NCI-H2081 (cell line): ENCODE measurements around the gene ZFYVE28.

Source experiments
- DNase-seq, 2 experiments: peaks; one replicate each; lab custom pipeline; 2025; lab: John Stamatoyannopoulos, UW

Gene ZFYVE28

GRCh38 chr4:2259036-2259540 is 159.4 kb downstream of the ZFYVE28 start:
- no peak for DNase-seq

DNA sequence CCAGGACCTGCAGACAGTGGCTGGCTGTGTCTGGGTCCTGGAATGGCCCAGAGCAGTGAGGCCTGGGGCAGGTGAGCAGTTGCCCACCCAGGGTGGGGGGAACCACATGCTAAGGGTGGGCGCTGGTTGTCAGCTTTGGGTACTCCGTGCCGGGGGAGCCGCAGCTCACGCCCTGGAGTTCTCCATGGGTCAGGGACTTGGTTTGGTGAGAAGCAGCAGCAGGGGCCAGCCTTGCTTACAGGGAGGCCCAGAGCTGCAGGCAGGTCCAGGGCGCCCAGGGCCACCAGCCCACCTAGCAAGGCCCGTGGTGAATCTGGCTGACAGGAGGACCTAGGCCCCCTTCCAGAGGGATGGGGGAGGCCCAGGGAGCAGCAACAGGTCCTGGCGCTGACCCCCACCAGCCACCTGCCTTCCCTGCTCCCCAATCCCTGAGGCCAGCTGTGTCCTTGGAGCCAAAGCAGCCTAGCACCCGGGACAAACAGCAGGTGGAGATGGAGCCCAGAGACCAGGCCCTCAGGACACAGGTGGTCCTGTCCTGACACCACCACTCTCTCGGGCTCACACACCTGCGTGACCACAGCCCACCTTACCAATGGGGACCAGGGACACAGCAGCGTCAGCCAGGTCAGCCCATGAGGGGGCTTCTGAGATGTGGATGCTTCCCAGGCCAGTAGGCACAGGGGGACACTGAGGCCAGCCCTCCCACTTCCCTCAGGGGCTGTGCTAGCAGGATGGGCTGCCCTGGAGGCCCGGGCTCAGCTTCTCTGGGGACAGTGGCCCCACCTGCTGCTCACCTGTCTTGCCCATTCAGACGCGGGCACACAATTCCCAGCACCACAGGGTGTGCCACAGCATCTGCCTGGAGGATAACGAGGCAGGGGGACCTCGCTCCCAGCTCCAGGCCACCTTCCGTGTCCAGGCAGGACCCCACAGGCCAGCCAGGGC is 160.1 kb downstream of the ZFYVE28 start:
- DNase-seq = no peak

DNA sequence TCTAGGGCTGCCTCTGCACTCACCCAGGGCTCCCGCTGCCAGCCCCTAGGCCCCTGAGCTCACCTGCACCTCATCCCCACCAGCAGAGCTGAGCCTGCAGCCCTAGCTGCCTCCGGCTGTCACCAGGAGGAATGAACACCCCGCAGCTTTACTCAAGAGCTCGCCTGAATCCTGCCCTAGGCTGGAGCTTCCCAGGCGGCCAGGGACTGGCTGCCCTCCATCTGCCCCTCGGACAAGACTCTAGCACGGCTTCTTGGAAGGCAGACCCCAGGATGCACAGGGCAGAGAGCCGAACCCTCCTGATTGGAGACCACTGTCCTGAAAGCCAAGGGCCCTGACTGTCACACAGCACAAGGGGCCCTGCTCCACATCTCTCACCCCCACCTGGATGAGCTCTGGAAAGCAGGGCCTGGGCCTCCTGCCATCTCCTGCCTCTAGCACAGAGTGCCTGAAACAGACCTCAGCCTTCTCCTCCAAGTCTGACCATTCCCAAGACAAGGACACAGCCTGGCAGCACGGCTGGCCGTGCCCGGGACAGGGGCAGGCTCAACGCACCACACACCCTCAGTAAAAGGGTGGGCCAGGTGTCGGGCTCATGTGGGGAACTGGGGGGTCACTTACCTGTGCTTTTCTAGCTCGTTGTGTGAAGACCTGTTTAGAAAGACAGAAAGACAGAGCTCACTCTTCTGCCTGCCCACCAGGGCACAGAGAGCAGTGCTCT is 160.9 kb downstream of the ZFYVE28 start:
- no peak for DNase-seq

DNA sequence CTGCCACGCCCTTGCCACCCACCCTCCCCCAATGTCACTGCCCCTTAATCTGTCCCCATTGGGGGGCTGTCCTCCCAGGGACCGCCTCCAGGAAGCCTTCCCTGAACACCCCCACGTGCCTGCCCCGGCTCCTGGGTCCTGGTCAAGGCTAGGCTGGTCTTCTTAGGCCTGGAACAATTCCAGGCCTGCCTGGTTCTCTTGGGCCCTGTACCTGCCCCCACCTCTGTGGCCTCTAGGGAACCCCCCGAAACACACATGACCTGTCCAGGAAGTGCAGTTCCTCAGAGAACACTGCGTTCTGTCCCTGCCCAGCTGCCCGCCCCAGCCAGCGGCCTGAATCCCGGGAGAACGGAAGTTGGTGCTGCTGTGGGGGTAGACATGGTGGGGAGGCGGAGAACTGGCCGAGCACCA is 161.7 kb downstream of the ZFYVE28 start:
- DNase-seq = no peak

- no peak for DNase-seq
Measured at GRCh38 chr4:2256156-2256731, 162.2 kb downstream of the ZFYVE28 start.

DNA sequence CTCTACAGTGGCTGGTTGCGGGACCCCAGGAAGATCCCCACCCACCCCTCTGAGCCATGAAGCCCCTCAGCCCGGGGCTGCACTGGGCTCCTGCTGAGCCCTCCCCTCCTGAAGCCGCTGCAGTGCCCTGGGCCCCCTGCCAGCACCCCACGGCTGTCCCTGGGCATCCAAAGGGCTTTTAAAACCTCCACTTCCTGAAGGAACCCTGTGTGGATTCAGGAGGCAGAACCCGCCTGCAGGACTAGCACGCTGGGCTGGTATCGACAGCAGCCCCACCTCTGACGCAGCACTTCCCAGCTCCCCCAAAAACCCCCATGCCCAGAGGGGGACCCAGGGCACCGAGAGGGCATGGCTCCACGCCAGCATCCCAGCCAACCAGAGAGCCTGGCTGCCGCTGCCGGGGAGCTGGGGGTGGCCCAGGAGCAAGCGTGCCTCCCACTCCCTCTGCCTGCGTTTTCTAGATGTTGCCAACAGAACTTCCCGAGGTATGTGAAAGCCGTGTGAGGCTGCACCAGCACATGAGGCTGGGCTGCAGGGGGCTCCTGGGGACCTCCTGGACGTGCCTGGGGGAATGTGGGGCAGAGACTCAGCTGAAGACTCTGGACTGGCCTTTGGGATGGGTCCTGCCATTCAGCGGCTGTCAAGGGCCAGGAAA is 162.8 kb downstream of the ZFYVE28 start:
- DNase-seq = peak; percentile 30 to 53

- DNase-seq = no peak
Measured at GRCh38 chr4:2254665-2255500, 163.6 kb downstream of the ZFYVE28 start.

GRCh38 chr4:2253160-2254084 is 165.0 kb downstream of the ZFYVE28 start:
- DNase-seq = no peak

DNA sequence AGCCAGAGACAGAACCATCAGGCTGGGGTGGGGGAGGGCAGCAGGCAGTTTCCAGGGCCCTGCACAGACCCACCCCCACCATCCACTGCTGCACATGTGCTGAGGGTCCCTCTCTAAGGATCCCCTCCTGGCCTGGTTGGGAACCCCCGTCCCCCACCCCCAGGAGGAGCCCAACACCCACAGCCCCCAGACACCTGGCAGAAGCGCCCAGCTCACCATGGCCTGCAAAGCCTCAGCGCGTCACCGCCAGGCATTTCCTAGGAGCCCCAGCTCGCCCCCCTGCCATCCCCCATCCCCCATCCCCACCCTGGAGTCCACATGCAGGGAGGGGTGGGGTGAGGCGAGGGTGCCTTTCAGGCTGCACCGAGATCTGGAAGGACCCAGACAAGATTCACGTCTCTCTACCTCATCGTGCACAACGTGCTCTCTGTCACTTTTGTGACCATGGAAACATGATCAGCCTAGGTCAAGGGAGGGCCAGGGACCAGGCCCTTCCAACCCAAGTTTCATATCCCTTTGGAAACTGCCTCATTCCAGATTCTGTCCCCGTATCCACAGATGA is 165.8 kb downstream of the ZFYVE28 start:
- DNase-seq = no peak

- DNase-seq = no peak
Measured at GRCh38 chr4:2251795-2252529, 166.5 kb downstream of the ZFYVE28 start.

GRCh38 chr4:2251073-2251794 is 167.2 kb downstream of the ZFYVE28 start:
- no peak for DNase-seq

DNA sequence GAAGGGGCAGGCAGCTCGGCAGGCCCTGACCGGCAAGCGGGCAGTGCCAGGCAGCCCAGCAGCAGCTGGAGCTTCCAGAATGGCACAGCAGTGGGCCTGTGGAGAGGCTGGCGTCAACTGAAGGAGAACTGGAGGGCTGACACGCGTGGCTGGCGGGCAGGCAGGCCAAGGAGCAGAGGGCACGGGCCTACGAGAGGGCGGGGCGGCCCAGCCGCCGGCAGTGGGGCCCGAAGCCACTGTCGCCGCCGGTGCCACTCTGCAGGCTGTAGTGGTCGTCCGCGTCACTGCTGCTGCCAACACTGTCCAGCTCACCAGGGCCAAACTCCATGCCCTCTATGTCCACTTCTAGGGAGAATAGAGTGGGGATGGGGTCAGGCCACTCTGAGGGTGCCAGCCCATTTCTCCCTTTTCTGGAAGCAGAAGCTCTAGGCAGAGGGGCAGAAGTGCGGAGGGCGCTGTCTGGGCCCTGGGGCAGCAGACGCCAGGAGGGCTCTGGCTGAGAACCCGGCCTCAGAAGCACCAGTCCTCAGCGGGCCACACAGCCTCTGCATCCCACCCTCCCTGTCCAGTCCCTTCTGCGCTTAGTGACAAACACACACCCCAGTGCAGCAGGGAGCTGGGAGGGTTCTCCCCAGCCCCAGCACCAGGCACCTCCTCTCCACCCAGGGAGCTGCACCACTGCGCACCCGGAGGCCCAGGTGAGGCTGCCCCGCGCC is 167.9 kb downstream of the ZFYVE28 start:
- DNase-seq = no peak

DNA sequence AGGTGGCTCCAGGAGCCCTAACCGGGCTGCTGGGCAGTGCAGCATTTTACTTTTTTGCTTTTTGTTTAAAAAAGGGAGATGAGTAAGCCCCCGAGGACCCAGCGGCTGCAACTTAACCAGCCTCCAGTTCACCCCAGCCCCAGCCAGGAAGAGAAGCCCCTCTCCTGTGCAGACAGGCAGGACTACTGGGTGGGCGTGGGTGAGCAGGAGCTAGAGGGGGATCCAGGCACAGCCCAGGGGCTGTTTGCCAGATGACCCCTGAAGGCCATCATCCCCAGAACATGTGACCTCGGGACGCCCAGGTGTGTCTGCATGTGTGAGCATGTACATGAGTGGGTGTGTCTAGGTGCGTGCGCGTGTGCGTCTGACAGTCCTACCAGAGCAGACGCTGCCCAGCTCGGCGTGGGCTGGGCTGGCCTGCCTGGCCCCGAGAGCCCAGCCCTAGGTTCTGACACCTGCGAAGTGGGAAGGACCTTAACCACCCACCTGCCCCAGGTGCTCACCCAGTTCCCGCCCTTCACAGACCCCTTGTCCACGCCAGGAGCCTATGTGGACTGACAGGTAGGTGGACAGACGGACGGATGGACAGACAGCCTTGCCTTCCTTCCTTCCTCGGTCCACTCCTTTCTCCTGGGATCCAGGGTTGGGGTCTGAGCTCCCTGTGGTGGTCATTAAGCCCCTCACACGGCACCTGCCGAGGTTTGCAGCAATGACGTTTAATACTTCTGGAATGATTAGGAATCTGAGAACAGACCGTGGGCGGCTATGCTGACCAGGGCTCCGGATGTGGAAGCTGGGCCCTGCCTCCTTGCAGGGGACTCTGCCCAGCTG is 168.7 kb downstream of the ZFYVE28 start:
- no peak for DNase-seq

- DNase-seq = no peak
Measured at GRCh38 chr4:2248821-2249261, 169.6 kb downstream of the ZFYVE28 start.

GRCh38 chr4:2248044-2248780 is 170.2 kb downstream of the ZFYVE28 start:
- DNase-seq = no peak
